GM23338 (cell line): Measurements from ENCODE around the gene VGLL2. TPM values are rescaled to one million over a fixed set of nuclear protein-coding genes. Genes with fewer than 3 reads are reported as not detected.

Experiments used
- ATAC-seq: fragments of 200-7000 bp; cut with Tn5 transposase; 3 replicates; pipeline ENCODE4 v1.9.1; 2020
- DNase-seq: peaks from one replicate; pipeline ENCODE4 v3.0.0-alpha.2; 2015; ENCODE audit warnings: low spot score
- H2AFZ ChIP-seq: fragments of 200-600 bp; sonication (generic); 2 replicates; pipeline ENCODE4 v1.8.0; 2016; ENCODE audit warnings: antibody characterized with exemption, mild to moderate bottlenecking, moderate library complexity
- H3F3A ChIP-seq: fragments of 200-600 bp; sonication (generic); replicated peaks from 2 replicates; pipeline ENCODE4 v1.8.0; 2017; ENCODE audit warnings: antibody characterized with exemption, mixed run types, low read depth
- H3K27ac ChIP-seq: fragments of 200-600 bp; sonication (generic); 2 replicates; pipeline ENCODE4 v1.6.1; 2016; ENCODE audit warnings: low read depth
- H3K27me3 ChIP-seq: fragments of 200-600 bp; sonication (generic); 2 replicates; pipeline ENCODE4 v1.8.0; 2016; ENCODE audit warnings: mild to moderate bottlenecking, mixed run types, moderate library complexity; ENCODE audit not compliant: insufficient read depth
- H3K36me3 ChIP-seq: fragments of 200-600 bp; sonication (generic); 2 replicates; pipeline ENCODE4 v1.8.0; 2016; ENCODE audit warnings: mild to moderate bottlenecking; ENCODE audit not compliant: insufficient read depth
- H3K4me1 ChIP-seq: fragments of 200-600 bp; sonication (generic); 2 replicates; pipeline ENCODE4 v1.8.0; 2016; ENCODE audit warnings: mild to moderate bottlenecking, moderate library complexity; ENCODE audit not compliant: insufficient read depth
- H3K4me2 ChIP-seq: fragments of 200-600 bp; sonication (generic); 2 replicates; pipeline ENCODE4 v1.7.1; 2017; ENCODE audit warnings: mixed run types
- H3K4me3 ChIP-seq: fragments of 200-600 bp; sonication (generic); 2 replicates; pipeline ENCODE4 v1.6.1; 2016; ENCODE audit warnings: mixed run types
- H3K79me2 ChIP-seq: fragments of 200-600 bp; sonication (generic); replicated peaks from 2 replicates; pipeline ENCODE4 v1.8.0; 2017; ENCODE audit warnings: mild to moderate bottlenecking; ENCODE audit not compliant: insufficient read depth
- H3K9me2 ChIP-seq: fragments of 200-600 bp; sonication (generic); 2 replicates; pipeline ENCODE4 v1.8.0; 2017; ENCODE audit not compliant: insufficient read depth
- H4K20me1 ChIP-seq: fragments of 200-600 bp; sonication (generic); replicated peaks from 2 replicates; pipeline ENCODE4 v1.8.0; 2017; ENCODE audit warnings: mild to moderate bottlenecking; ENCODE audit not compliant: insufficient read depth
- H3K27ac Mint-ChIP-seq: 2 replicates; pipeline ENCODE4 v1.8.0; 2020; ENCODE audit warnings: inconsistent platforms, mild to moderate bottlenecking, moderate library complexity, mixed read lengths
- H3K27me3 Mint-ChIP-seq: 3 replicates; pipeline ENCODE4 v1.8.0; 2022; ENCODE audit warnings: low read depth, mild to moderate bottlenecking, moderate library complexity, mixed read lengths, inconsistent platforms; ENCODE audit not compliant: insufficient read depth, poor library complexity
- H3K36me3 Mint-ChIP-seq: 3 replicates; pipeline ENCODE4 v1.8.0; 2021; ENCODE audit warnings: low read depth, mild to moderate bottlenecking, inconsistent platforms, moderate library complexity, mixed read lengths
- H3K4me1 Mint-ChIP-seq: 3 replicates; pipeline ENCODE4 v1.8.0; 2020; ENCODE audit warnings: mild to moderate bottlenecking, inconsistent platforms, mixed read lengths
- H3K4me3 Mint-ChIP-seq: 3 replicates; pipeline ENCODE4 v1.8.0; 2021; ENCODE audit warnings: moderate library complexity, mild to moderate bottlenecking, inconsistent platforms, mixed read lengths
- H3K9me3 Mint-ChIP-seq: 3 replicates; pipeline ENCODE4 v1.8.0; 2020; ENCODE audit warnings: moderate library complexity, mild to moderate bottlenecking, inconsistent platforms, mixed read lengths
- CREB1 ChIP-seq: fragments of 250-450 bp; sonication (Bioruptor Pico); IDR thresholded peaks from 2 replicates; pipeline ENCODE4 v1.5.0; 2020; ENCODE audit warnings: low read depth, mild to moderate bottlenecking, moderate library complexity
- CTCF ChIP-seq, 2 experiments: fragments of 200-600 bp in 1 of 2; sonication (generic) in 1 of 2; conservative IDR thresholded peaks; 2 replicates each; pipeline versions ENCODE4 v1.5.1 to v1.6.1; 2016 to 2017; ENCODE audit warnings: antibody characterized with exemption in 2 of 2, low read depth in 2 of 2, mild to moderate bottlenecking in 2 of 2, moderate library complexity in 1 of 2
- ETS1 ChIP-seq: IDR thresholded peaks from 2 replicates; pipeline ENCODE4 v1.6.1; 2016; ENCODE audit warnings: antibody characterized with exemption
- JUNB ChIP-seq: IDR thresholded peaks from one replicate; pipeline ENCODE4 v1.6.1; 2016; ENCODE audit warnings: antibody characterized with exemption; ENCODE audit not compliant: unreplicated experiment
- POLR2AphosphoS5 ChIP-seq: IDR thresholded peaks from 2 replicates; pipeline ENCODE4 v1.6.1; 2016; ENCODE audit warnings: antibody characterized with exemption, low read depth
- ZNF331 ChIP-seq: fragments of 250-450 bp; sonication (Bioruptor Pico); IDR thresholded peaks from 2 replicates; pipeline ENCODE4 v1.5.0; 2020; ENCODE audit warnings: low read depth, mild to moderate bottlenecking, moderate library complexity
- ZNF462 ChIP-seq: fragments of 250-450 bp; sonication (Bioruptor Pico); IDR thresholded peaks from 2 replicates; pipeline ENCODE4 v1.5.0; 2020; ENCODE audit warnings: mild to moderate bottlenecking, moderate library complexity
- polyA plus RNA-seq: library from polyadenylated mRNA; unstranded; fragments of >200 nt; fragmentation: Nextera tagmentation; extraction: Ambion mirVana; gene quantifications from 2 replicates; pipeline ENCODE4 v1.2.1, GENCODE V29; 2016
- total RNA-seq: library from RNA; depleted of rRNA; stranded (reverse); fragments of >200 nt; shearing (Covaris generic); gene quantifications from 2 replicates; pipeline ENCODE4 v1.2.3, GENCODE V29; 2014

VGLL2 gene
- total and polyA plus RNA-seq, 2 experiments from 2014 or later: not detected

GRCh38 chr6:117303323-117303722 is 38.0 kb downstream of the VGLL2 start (continued):
- TF ChIP-seq ZNF462 (CRISPR knock-in tag): no peak
- TF ChIP-seq ETS1: no peak

- no peaks in the 10 kb centered on the region for H3F3A ChIP-seq
- no peaks in the 10 kb centered on the region for H4K20me1 ChIP-seq
- H3K4me1 ChIP-seq: no peaks in the 10 kb centered on the region
- H3K4me3 ChIP-seq: no peak overlapping the region
- H3K36me3 Mint-ChIP-seq: no peaks in the 10 kb centered on the region
- H3K9me2 ChIP-seq: no peaks in the 10 kb centered on the region
- H3K36me3 ChIP-seq: no peaks in the 10 kb centered on the region
- H3K4me3 Mint-ChIP-seq: no peak overlapping the region
- DNase-seq: no peak
- H3K27ac ChIP-seq: no peak overlapping the region
- H3K4me1 Mint-ChIP-seq: peaks cover 5% of the 10 kb centered on the region; the same call in 2 of the 3 replicates
- no peaks in the 10 kb centered on the region for H3K9me3 Mint-ChIP-seq
- no peak overlapping the region for H3K4me2 ChIP-seq
- no peaks in the 10 kb centered on the region for H3K79me2 ChIP-seq
- no peak for ATAC-seq
- H3K27ac Mint-ChIP-seq: no peak overlapping the region
- no peak overlapping the region for H2AFZ ChIP-seq
- no peaks in the 10 kb centered on the region for H3K27me3 Mint-ChIP-seq
- no peaks in the 10 kb centered on the region for H3K27me3 ChIP-seq
- TF ChIP-seq POLR2AphosphoS5: no peak
- TF ChIP-seq ZNF462 (CRISPR knock-in tag): no peak
- no peak for TF ChIP-seq JUNB
- no peak for TF ChIP-seq CTCF (conservative IDR thresholded peaks at IDR 0.05; ENCODE audit: low read depth in 2 of 2)
- TF ChIP-seq ZNF331 (CRISPR knock-in tag): no peak
- no peak for TF ChIP-seq CREB1 (CRISPR knock-in tag)
Measured at GRCh38 chr6:117304446-117304845, 39.1 kb downstream of the VGLL2 start.
